B cell (primary cell): ENCODE results near the gene TBC1D22A.

Source experiments
- EZH2 ChIP-seq: IDR thresholded peaks from 2 replicates; pipeline ENCODE4 v1.6.1; 2012; ENCODE audit warnings: borderline replicate concordance, low read depth, mild to moderate bottlenecking, moderate library complexity, low read length; ENCODE audit not compliant: insufficient read depth, poor library complexity, severe bottlenecking
- TF ChIP-seq, protein P1 (sequence below): fragments of 200-600 bp; IDR thresholded peaks from one replicate; pipeline ENCODE4 v1.8.0; 2022; ENCODE audit warnings: antibody characterized with exemption, mild to moderate bottlenecking

DNA sequence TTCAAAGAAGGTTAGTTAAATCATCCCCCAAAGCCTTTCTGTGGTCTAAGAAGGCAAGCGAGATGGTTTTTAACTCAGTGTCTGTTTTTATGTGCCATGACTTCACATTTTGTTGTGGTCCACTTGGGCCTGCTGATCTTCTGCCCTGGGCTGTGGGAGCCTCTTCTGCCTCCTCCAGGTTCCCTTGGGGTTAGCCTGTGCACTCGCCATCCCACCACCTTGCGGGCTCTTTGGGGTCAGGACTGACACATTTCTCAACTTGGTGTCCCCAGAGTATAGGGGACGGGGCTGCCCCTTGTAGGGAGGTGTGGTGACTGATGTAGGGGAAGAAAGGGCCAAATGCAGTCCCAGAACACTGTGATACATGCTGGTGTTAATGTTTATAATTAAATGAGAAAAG, 207.0 kb downstream of the TBC1D22A start:
- TF ChIP-seq, protein P1, sequence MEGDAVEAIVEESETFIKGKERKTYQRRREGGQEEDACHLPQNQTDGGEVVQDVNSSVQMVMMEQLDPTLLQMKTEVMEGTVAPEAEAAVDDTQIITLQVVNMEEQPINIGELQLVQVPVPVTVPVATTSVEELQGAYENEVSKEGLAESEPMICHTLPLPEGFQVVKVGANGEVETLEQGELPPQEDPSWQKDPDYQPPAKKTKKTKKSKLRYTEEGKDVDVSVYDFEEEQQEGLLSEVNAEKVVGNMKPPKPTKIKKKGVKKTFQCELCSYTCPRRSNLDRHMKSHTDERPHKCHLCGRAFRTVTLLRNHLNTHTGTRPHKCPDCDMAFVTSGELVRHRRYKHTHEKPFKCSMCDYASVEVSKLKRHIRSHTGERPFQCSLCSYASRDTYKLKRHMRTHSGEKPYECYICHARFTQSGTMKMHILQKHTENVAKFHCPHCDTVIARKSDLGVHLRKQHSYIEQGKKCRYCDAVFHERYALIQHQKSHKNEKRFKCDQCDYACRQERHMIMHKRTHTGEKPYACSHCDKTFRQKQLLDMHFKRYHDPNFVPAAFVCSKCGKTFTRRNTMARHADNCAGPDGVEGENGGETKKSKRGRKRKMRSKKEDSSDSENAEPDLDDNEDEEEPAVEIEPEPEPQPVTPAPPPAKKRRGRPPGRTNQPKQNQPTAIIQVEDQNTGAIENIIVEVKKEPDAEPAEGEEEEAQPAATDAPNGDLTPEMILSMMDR = no peak
- no peak for TF ChIP-seq EZH2
